MG63 (cell line): ENCODE measurements around the gene VWA7. TPM values are rescaled to one million over a fixed set of nuclear protein-coding genes. Genes with fewer than 3 reads are reported as not detected.

Source experiments
- DNase-seq: peaks from one replicate; pipeline ENCODE4 v3.0.0-alpha.2; 2020
- H3K27me3 ChIP-seq: fragments of 250-450 bp; sonication (Bioruptor Pico); 2 replicates; pipeline ENCODE4 v1.5.1; 2020; ENCODE audit warnings: mild to moderate bottlenecking, moderate library complexity
- H3K36me3 ChIP-seq: fragments of 250-450 bp; sonication (Bioruptor Pico); 2 replicates; pipeline ENCODE4 v1.5.1; 2020; ENCODE audit warnings: mild to moderate bottlenecking, moderate library complexity
- H3K4me3 ChIP-seq: fragments of 250-450 bp; sonication (Bioruptor Pico); 2 replicates; pipeline ENCODE4 v1.5.1; 2020; ENCODE audit warnings: mild to moderate bottlenecking, moderate library complexity
- H3K9me3 ChIP-seq: fragments of 250-450 bp; sonication (Bioruptor Pico); 2 replicates; pipeline ENCODE4 v1.5.1; 2020; ENCODE audit warnings: mild to moderate bottlenecking, moderate library complexity
- total RNA-seq: library from RNA; depleted of rRNA; stranded (reverse); fragments of >200 nt; shearing (Covaris generic); gene quantifications from 2 replicates; pipeline ENCODE4 v1.2.3, GENCODE V29; 2014; ENCODE audit warnings: low replicate concordance

VWA7 gene
- total RNA-seq, 1 experiment from 2014 or later: 0.13 TPM

- peaks cover 31% of the 10 kb centered on the region for H3K36me3 ChIP-seq
- H3K27me3 ChIP-seq: no peaks in the 10 kb centered on the region
- H3K9me3 ChIP-seq: no peaks in the 10 kb centered on the region
- no peak for DNase-seq
- no peak overlapping the region for H3K4me3 ChIP-seq
Measured at GRCh38 chr6:31744422-31744821, 32.7 kb downstream of the VWA7 start.

- H3K27me3 ChIP-seq: no peaks in the 10 kb centered on the region
- DNase-seq: no peak
- no peak overlapping the region for H3K4me3 ChIP-seq
- H3K36me3 ChIP-seq: peaks cover 29% of the 10 kb centered on the region
- H3K9me3 ChIP-seq: no peaks in the 10 kb centered on the region
Measured at GRCh38 chr6:31742894-31743293, 34.2 kb downstream of the VWA7 start.

GRCh38 chr6:31741815-31742214, 35.3 kb downstream of the VWA7 start:
- Histone ChIP-seq H3K36me3 (peaks cover 28% of the 10 kb centered on the region), H3K9me3 (no peaks in the 10 kb centered on the region), H3K4me3 (no peak overlapping the region), H3K27me3 (no peaks in the 10 kb centered on the region)
- DNase-seq: no peak

GRCh38 chr6:31740397-31741223, 36.5 kb downstream of the VWA7 start:
- Histone ChIP-seq H3K27me3 (no peaks in the 10 kb centered on the region), H3K4me3 (peak overlapping the region; percentile 69), H3K36me3 (peaks cover 23% of the 10 kb centered on the region), H3K9me3 (no peaks in the 10 kb centered on the region)
- no peak for DNase-seq

- DNase-seq: peak; percentile 96
- no peaks in the 10 kb centered on the region for H3K27me3 ChIP-seq
- peaks cover 27% of the 10 kb centered on the region for H3K36me3 ChIP-seq
- H3K4me3 ChIP-seq: peak within 1 kb of the TSS; percentile 69
- no peaks in the 10 kb centered on the region for H3K9me3 ChIP-seq
Measured at GRCh38 chr6:31739639-31740396, 37.3 kb downstream of the VWA7 start, which contains the start of gene MSH5. Gene MSH5 (plus strand): TSS chr6:31740005. CDS start chr6:31740467, 462 bp downstream.

- Histone ChIP-seq H3K9me3 (no peaks in the 10 kb centered on the region), H3K27me3 (no peaks in the 10 kb centered on the region), H3K4me3 (no peak overlapping the region), H3K36me3 (peaks cover 40% of the 10 kb centered on the region)
- no peak for DNase-seq
Measured at GRCh38 chr6:31737991-31738979, 38.8 kb downstream of the VWA7 start.

GRCh38 chr6:31737315-31737990, 39.7 kb downstream of the VWA7 start:
- H3K36me3 ChIP-seq: peaks cover 38% of the 10 kb centered on the region
- no peak for DNase-seq
- no peaks in the 10 kb centered on the region for H3K27me3 ChIP-seq
- no peaks in the 10 kb centered on the region for H3K9me3 ChIP-seq
- H3K4me3 ChIP-seq: no peak overlapping the region

- DNase-seq: no peak
- no peaks in the 10 kb centered on the region for H3K27me3 ChIP-seq
- peak overlapping the region; percentile 82 for H3K4me3 ChIP-seq
- H3K36me3 ChIP-seq: peaks cover 38% of the 10 kb centered on the region
- H3K9me3 ChIP-seq: no peaks in the 10 kb centered on the region
Measured at GRCh38 chr6:31736768-31737314, 40.3 kb downstream of the VWA7 start.

GRCh38 chr6:31736021-31736767, 40.9 kb downstream of the VWA7 start, which contains the start of gene CLIC1:
Gene CLIC1 (minus strand): TSS chr6:31736530. CDS start chr6:31736300, 230 bp downstream.
- peak within 1 kb of the TSS; percentile 82 for H3K4me3 ChIP-seq
- H3K9me3 ChIP-seq: no peaks in the 10 kb centered on the region
- peak; percentile 88 for DNase-seq
- peaks cover 38% of the 10 kb centered on the region for H3K36me3 ChIP-seq
- no peaks in the 10 kb centered on the region for H3K27me3 ChIP-seq

GRCh38 chr6:31734821-31735406, 42.2 kb downstream of the VWA7 start:
- peak; percentile 73 for DNase-seq
- H3K36me3 ChIP-seq: peaks cover 45% of the 10 kb centered on the region

GRCh38 chr6:31734247-31734820, 42.8 kb downstream of the VWA7 start:
- no peak for DNase-seq
- Histone ChIP-seq H3K4me3 (peak overlapping the region; percentile 82), H3K36me3 (peaks cover 45% of the 10 kb centered on the region), H3K27me3 (no peaks in the 10 kb centered on the region), H3K9me3 (no peaks in the 10 kb centered on the region)

More at GRCh38 chr6:31734821-31735406, 42.2 kb downstream of the VWA7 start:
- Histone ChIP-seq H3K27me3 (no peaks in the 10 kb centered on the region), H3K4me3 (peak overlapping the region; percentile 82), H3K9me3 (no peaks in the 10 kb centered on the region)

- Histone ChIP-seq H3K9me3 (no peaks in the 10 kb centered on the region), H3K36me3 (peaks cover 45% of the 10 kb centered on the region), H3K4me3 (no peak overlapping the region; the same call in 1 of the 2 replicates), H3K27me3 (no peaks in the 10 kb centered on the region)
- no peak for DNase-seq
Measured at GRCh38 chr6:31733734-31734133, 43.4 kb downstream of the VWA7 start.

GRCh38 chr6:31732029-31732428, 45.1 kb downstream of the VWA7 start:
- no peaks in the 10 kb centered on the region for H3K9me3 ChIP-seq
- DNase-seq: no peak
- peaks cover 45% of the 10 kb centered on the region for H3K36me3 ChIP-seq

GRCh38 chr6:31730631-31731086, 46.5 kb downstream of the VWA7 start:
- Histone ChIP-seq H3K9me3 (no peaks in the 10 kb centered on the region), H3K4me3 (peak overlapping the region; percentile 66), H3K36me3 (peaks cover 45% of the 10 kb centered on the region), H3K27me3 (no peaks in the 10 kb centered on the region)
- DNase-seq: no peak

More at GRCh38 chr6:31732029-31732428, 45.1 kb downstream of the VWA7 start:
- Histone ChIP-seq H3K4me3 (no peak overlapping the region), H3K27me3 (no peaks in the 10 kb centered on the region)
